ENCODE measurements around the gene TGFBR3L. TPM values are rescaled to one million over a fixed set of nuclear protein-coding genes. Genes with fewer than 3 reads are reported as not detected.
"Not testable (repeated sequence)": the region's sequence is repeated elsewhere in the genome, so short reads cannot be mapped to it uniquely, and the experiment has no call there.

The TGFBR3L gene
- total RNA-seq, 1 experiment from 2014 or later, result 1.9 TPM

DNA sequence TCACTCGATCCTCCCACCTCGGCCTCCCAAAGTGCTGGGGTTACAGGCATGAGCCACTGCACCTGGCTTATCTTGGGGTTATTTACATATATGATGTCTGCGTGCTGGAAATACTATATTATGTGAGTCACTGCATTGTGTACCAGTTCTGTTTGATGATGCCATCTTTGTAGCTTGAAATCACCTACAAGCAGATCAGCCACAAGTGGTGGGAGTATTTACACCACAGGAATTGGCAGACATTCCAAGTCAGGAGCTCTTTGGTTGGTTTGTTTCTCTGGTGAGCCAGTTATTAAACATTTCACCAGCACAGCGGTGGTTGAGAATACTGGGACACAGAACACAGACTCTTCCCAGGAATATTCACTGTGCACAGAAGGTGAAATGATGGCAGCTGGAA lies 33.3 kb downstream of the TGFBR3L start:
- DNase-seq (ENCODE audit: low read depth), result no peak

DNA sequence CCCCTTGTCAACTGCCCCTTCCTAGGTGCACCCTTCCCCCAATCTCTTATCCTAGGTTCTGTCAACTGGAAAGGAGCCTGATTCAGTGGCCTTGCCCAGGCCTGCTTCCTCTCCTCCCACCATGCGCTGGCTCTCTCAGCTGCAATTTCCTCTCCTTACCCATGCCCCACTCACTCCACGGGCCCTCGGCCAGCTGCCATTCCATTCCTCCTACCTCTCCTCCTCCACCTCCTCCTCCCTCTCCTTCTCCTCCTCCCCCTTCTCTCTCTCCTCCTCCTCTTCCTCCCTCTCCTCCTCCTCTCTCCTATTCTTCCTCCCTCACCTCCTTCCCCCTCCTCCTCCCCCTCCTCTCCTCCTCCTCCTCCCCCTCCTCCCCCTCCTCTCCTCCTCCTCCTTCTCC lies 38.4 kb downstream of the TGFBR3L start:
- DNase-seq (ENCODE audit: low read depth), result no peak

DNA sequence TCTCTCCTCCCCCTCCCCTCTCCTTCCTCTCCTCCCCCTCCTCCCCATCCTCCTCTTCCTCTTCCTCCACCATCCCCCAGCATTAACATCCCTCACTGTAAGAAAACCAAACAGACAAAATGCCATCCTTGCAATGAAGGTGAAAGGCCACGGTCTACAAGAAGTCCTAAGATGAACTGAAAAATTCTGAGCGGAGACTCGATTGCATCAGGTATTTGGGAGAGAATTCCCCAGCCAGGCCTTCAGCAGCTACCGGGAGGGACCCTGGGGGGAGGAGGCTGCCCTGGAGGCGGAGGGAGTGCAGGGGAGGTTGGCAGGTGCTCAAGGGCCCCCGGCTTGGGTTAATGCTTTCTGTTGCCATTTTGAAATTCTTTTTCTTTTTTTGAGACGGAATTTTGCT lies 38.9 kb downstream of the TGFBR3L start:
- DNase-seq (ENCODE audit: low read depth), result no peak

DNA sequence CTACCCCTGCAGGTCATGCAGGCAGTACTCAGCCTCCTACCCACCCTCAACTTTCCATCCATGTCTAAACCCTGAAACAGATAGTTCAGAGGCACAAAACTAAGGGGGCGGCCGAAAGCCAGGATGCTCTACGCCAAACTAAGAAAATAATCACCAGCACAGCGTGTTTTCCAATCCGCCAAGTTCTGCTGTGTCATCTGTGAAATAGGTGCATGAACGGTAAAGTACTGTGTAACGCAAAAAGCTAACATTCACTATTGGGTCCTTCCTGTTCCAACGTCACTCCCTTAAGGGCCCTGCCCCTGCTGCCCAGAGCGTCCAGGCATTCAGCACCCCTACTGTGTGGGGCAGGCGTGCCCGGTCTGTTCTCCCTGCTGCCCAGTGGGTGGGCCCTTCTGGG lies 41.1 kb downstream of the TGFBR3L start:
- DNase-seq (ENCODE audit: low read depth), result no peak

DNA sequence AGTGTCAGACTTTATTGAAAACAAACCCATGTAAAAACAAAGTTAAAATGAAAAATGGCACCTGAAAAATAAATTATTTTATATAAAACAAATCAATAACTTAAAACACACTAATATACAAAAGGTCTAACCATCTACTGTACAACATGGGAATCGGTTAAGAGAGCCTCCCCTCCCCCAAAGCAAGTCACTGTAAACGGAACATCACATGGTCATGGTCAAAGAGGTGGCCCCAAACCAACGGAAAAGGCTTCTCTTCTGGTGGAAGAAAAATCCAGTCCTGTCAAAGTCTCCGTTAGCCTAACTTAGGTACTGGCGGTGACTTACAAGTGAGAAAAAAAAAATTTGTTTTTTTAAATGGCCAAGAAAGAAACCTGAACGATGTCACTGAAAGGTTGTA lies 44.6 kb downstream of the TGFBR3L start:
- DNase-seq (ENCODE audit: low read depth), result no peak

DNA sequence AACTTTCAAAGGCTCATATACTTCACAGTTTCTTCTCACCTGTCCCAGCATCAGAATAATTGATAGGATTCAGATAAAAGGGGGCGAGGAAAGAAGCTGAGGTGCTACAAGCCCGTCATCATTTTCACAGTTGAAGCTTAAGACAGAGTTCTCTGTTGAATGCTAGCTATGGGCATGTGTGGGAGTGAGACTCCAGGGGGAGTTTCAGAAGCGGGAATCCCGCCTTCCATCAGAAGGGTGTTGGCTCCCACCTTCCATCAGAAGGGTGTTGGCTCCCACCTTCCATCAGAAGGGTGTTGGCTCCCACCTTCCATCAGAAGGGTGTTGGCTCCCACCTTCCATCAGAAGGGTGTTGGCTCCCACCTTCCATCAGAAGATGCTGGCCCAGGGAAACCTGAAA lies 46.5 kb downstream of the TGFBR3L start:
- not testable (repeated sequence) for DNase-seq (ENCODE audit: low read depth)

DNA sequence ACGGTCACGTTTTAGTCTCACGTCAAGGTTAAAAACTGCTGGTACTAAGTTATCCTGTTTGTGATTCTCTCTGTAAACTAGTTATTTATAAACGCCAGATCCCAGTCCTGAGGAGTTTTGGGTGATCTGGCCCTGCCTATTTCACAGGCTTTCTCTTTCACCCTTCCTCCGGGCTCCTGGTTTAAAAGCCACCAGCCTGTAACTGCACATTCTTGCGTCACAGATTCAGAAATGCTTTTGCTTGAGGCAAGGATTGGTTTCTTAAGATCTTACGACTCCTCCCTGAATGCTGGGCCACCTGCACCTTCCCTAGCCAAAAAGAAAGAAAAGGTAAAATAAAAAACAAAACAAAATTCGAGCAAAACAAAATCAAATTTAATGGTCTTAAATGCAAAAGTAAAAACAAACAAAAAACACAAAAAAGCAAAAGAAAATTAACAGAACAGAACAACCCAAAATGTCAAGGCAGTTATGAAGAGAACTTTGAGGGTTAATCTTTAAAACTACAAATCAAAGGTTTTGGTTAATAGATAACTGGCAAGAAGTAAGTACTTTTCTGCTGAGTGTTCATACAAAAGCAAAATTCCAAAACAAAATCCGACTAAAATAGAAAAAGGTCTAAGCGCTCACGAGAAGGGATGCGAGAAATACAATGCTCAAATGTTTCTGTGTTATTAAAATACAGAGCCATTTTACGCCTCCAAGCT lies 47.4 kb downstream of the TGFBR3L start:
- DNase-seq (ENCODE audit: low read depth), result no peak

DNA sequence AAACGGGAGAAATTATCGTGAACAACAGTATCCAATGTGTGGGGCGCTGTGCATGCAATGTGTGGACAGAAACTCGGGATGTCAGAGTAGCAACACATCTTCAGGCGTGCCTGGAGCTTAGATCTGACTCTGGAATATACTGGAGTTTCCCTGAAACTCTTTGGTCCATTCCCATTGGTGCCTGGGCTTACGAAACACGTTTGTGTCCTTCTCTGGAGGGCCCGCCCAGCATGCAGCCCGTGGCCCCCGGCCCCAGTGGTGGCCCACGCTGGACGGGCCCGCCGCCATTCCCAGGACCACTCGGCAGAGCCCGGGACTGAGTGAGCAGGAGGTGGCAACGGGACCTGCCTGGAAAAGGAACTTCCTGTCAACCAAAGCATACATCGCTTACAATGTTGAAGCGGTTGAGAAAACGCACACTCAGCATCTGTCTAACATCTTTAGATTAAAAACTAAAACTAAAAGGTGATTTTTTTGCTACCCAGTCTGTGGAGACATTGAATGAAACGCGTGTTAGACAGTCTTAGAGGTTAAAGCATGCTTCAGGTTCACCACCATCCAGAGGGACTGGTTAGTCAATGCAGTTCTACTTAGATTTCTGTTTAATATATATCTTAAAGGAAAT lies 48.1 kb downstream of the TGFBR3L start:
- no peak for DNase-seq (ENCODE audit: low read depth)

DNA sequence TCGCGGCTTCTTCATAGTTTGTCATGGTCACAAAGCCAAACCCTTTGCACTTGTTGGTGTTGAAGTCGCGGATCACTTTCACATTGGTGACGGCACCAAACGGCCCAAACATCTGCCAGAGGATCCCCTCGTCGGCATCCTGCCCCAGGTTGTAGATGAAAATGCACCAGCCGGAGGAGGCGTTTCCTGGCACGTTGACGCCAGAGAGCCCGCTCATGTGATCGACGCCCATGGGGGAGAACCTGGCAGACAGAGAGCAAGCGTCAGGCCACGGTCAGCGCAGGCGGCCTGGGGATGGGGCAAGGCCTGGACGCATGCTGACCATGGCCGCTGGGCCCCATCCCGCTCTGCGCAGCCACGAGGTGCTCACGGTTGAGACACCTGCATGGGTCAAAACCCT lies 48.9 kb downstream of the TGFBR3L start:
- no peak for DNase-seq (ENCODE audit: low read depth)

DNA sequence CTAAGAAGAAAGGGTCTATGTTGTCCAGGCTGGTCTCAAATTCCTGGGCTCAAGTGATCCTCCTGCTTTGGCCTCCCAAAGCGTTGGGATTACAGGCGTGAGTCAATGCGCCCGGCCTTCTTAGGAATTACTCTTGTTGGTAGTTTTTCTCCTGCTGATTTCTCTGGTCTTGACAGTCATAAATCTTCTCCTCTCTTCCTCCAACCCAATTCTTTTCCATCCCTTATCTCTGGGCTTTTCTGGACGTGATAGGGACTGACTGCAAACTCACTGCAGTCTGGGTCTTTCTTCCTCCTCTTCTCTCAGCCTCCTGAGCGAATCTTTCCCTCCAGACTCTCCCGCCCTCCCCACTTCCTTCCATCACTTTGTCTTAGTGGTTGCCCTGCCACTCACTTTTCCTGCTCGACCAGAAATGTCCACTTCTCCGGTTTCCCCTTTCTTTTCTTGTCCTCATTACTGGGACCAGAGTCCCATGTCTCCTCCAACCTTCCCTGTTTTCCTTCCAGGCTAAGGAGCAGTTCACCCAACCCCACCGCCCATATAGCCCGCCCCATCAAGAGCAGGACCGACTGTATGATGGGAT lies 50.7 kb downstream of the TGFBR3L start:
- DNase-seq (ENCODE audit: low read depth), result no peak

DNA sequence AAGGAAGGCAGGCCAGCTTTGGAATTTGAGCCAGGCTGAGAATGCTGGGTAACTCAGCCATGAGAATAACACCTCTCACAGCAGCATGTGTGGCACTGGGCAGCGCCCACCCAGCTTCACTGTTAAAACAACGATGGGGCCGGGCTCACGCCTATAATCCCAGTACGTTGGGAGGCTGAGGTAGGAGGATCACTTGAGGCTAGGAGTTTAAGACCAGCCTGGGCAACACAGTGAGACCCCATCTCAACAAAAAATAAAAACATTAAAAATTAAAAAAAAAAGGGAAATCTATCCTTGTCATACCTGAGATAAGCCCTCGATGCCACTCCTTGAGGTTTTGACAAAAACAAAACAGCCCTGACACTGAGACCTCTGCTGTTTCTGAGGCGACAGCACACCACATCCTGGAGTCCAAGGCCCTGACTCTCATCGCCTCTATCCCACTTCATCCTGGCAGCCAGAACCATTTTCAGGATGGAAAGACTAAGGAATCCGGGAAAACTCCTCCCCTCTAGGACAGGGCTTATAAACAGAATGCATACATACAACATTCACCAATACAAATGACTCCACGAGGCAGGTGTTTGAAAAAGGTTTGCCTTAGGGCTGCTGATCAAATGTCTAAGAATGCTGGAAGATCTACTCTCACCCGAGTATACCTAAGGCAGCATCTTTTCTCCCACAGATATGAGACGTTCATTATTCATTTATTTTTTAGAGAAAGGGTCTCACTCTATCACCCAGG lies 51.5 kb downstream of the TGFBR3L start:
- no peak for DNase-seq (ENCODE audit: low read depth)

DNA sequence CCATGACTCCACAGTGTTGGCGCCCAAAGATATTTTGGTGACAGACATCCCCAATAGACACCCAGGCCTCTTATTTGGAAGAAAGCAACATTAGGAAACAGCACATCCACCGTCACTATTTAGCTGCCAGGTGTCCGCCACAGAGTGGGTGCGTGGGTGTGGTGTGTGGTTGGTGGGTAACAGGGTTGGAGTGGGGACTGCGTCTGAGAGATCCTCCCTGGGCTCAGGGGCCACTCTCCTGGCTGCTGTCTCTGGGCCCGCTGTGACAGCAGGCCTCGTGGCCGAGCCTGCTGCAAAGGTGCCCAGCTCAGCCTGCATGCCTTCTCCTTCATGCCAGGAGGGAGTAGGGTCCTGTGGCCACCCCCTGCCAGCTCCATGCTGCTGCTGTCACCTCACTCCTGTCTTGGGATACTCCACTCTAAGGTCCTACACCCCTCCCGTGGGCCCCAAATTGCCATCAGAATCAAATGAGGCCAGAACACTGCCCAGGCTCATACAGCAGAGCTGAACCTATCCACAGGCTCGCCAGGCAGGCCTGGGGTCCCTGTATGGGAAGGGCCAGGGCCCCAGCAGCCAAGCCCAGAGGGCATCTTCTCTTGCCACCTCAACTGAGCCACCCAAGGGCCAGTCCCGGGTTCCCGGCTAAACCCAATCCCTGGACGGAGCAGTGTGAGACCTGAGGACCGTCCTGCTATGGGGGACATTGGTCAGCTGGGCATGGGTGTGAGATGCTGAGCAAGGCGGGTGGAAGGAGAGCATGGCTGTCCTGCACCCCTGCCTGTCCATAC lies 53.6 kb downstream of the TGFBR3L start:
- no peak for DNase-seq (ENCODE audit: low read depth)

Other genes with a start within 250 kb of the TGFBR3L start
- gene RETN, start 245.8 kb upstream of the TGFBR3L start, total RNA-seq (2014; rRNA removed), result not detected in 2 replicates
- not detected in 2 replicates for gene MCEMP1, start 237.7 kb upstream of the TGFBR3L start, total RNA-seq (2014; rRNA removed)
- 96.8 and 101 TPM in 2 replicates for gene TRAPPC5, start 234.0 kb upstream of the TGFBR3L start, total RNA-seq (2014; rRNA removed)
- gene FCER2, start 212.7 kb upstream of the TGFBR3L start, total RNA-seq (2014; rRNA removed), result not detected in 2 replicates
- gene CLEC4G, start 182.7 kb upstream of the TGFBR3L start, total RNA-seq (2014; rRNA removed), result not detected in 2 replicates
- not detected in 2 replicates for gene CD209, start 167.3 kb upstream of the TGFBR3L start, total RNA-seq (2014; rRNA removed)
- gene CLEC4M, start 151.6 kb upstream of the TGFBR3L start, total RNA-seq (2014; rRNA removed), result not detected in 2 replicates
- gene EVI5L, start 84.6 kb upstream of the TGFBR3L start, total RNA-seq (2014; rRNA removed), result 19.5 and 21.5 TPM in 2 replicates
- gene PRR36, start 40.4 kb upstream of the TGFBR3L start, total RNA-seq (2014; rRNA removed), result not detected in 2 replicates
- 1.6 and 1.9 TPM in 2 replicates for gene LRRC8E, start 26.3 kb upstream of the TGFBR3L start, total RNA-seq (2014; rRNA removed)
- 9.8 and 13.0 TPM in 2 replicates for gene MAP2K7, start 11.0 kb upstream of the TGFBR3L start, total RNA-seq (2014; rRNA removed)
- gene SNAPC2, start 5.5 kb downstream of the TGFBR3L start, total RNA-seq (2014; rRNA removed), result 25.5 and 28.8 TPM in 2 replicates
- 1.6 and 3.2 TPM in 2 replicates for gene CTXN1, start 11.3 kb downstream of the TGFBR3L start, total RNA-seq (2014; rRNA removed)
- gene TIMM44, start 28.8 kb downstream of the TGFBR3L start, total RNA-seq (2014; rRNA removed), result 49.0 and 50.5 TPM in 2 replicates
- 44.4 and 62.4 TPM in 2 replicates for gene ELAVL1, start 90.8 kb downstream of the TGFBR3L start, total RNA-seq (2014; rRNA removed)
- not detected in 2 replicates for gene CCL25, start 137.9 kb downstream of the TGFBR3L start, total RNA-seq (2014; rRNA removed)
- gene FBN3, start 234.8 kb downstream of the TGFBR3L start, total RNA-seq (2014; rRNA removed), result not detected in 2 replicates